Keratinocyte (primary cell): ENCODE measurements around the gene FRMD4B. TPM values are rescaled to one million over a fixed set of nuclear protein-coding genes. Genes with fewer than 3 reads are reported as not detected.

Experiments
- DNase-seq: peaks from one replicate; pipeline ENCODE4 v3.0.0-alpha.2; 2011; ENCODE audit warnings: low read depth, missing footprints, low spot score
- FAIRE-seq: peaks from 2 replicates; lab custom pipeline; 2011; peaks lifted over from hg19 to GRCh38; lab: Jason Lieb, UNC
- H2AFZ ChIP-seq: 2 replicates; pipeline ENCODE4 v1.6.0; 2012; ENCODE audit warnings: low read length, control low read depth, inconsistent platforms; ENCODE audit not compliant: control insufficient read depth
- H3K27ac ChIP-seq: 2 replicates; pipeline ENCODE4 v1.5.1; 2011; ENCODE audit warnings: low read length; ENCODE audit not compliant: control insufficient read depth, insufficient read depth
- H3K27me3 ChIP-seq: 3 replicates; pipeline ENCODE4 v1.6.0; 2011; ENCODE audit warnings: low read length; ENCODE audit not compliant: control insufficient read depth, insufficient read depth; ENCODE audit errors: extremely low read depth
- H3K36me3 ChIP-seq, 2 experiments: 2 replicates in 1 of 2; 3 replicates in 1 of 2; pipeline ENCODE4 v1.5.1; 2011; ENCODE audit warnings: low read length in 2 of 2, mild to moderate bottlenecking in 1 of 2; ENCODE audit not compliant: control insufficient read depth in 2 of 2, insufficient read depth in 2 of 2; ENCODE audit errors: extremely low read depth in 1 of 2
- H3K4me1 ChIP-seq: 3 replicates; pipeline ENCODE4 v1.5.1; 2011; ENCODE audit warnings: low read length; ENCODE audit not compliant: control insufficient read depth, insufficient read depth; ENCODE audit errors: extremely low read depth
- H3K4me2 ChIP-seq: 3 replicates; pipeline ENCODE4 v1.6.0; 2011; ENCODE audit warnings: low read depth, low read length; ENCODE audit not compliant: control insufficient read depth, insufficient read depth; ENCODE audit errors: extremely low read depth
- H3K4me3 ChIP-seq, 3 experiments: fragments of 200-600 bp in 1 of 3; sonication (generic) in 1 of 3; 2 replicates in 2 of 3; 3 replicates in 1 of 3; pipeline ENCODE4 v1.5.1; 2011 to 2016; ENCODE audit warnings: low read length in 3 of 3, mild to moderate bottlenecking in 3 of 3, control low read depth in 2 of 3, inconsistent platforms in 1 of 3, low read depth in 1 of 3, mixed read lengths in 1 of 3, mixed run types in 1 of 3, moderate library complexity in 1 of 3; ENCODE audit not compliant: control insufficient read depth in 2 of 3, insufficient read depth in 2 of 3; ENCODE audit errors: extremely low read depth in 1 of 3
- H3K79me2 ChIP-seq: 2 replicates; pipeline ENCODE4 v1.6.0; 2012; ENCODE audit warnings: low read length; ENCODE audit not compliant: control insufficient read depth, insufficient read depth
- H3K9ac ChIP-seq: 3 replicates; pipeline ENCODE4 v1.6.0; 2011; ENCODE audit warnings: low read length; ENCODE audit not compliant: control insufficient read depth, insufficient read depth; ENCODE audit errors: extremely low read depth
- H3K9me1 ChIP-seq: 3 replicates; pipeline ENCODE4 v1.6.0; 2011; ENCODE audit warnings: low read length; ENCODE audit not compliant: control insufficient read depth, insufficient read depth; ENCODE audit errors: extremely low read depth
- H3K9me3 ChIP-seq: 2 replicates; pipeline ENCODE4 v1.5.1; 2012; ENCODE audit warnings: low read depth, low read length; ENCODE audit not compliant: control insufficient read depth
- H4K20me1 ChIP-seq: 3 replicates; pipeline ENCODE4 v1.6.0; 2011; ENCODE audit warnings: low read length; ENCODE audit not compliant: control insufficient read depth, insufficient read depth; ENCODE audit errors: extremely low read depth
- CTCF ChIP-seq, 3 experiments: IDR thresholded peaks in 1 of 3; conservative IDR thresholded peaks in 1 of 3; optimal IDR thresholded peaks in 1 of 3; 2 replicates in 2 of 3; 3 replicates in 1 of 3; pipeline versions ENCODE3 to v1.5.1; 2011; ENCODE audit warnings: low read length in 3 of 3, mild to moderate bottlenecking in 3 of 3, moderate library complexity in 2 of 3, control low read depth in 1 of 3, inconsistent platforms in 1 of 3; ENCODE audit not compliant: insufficient read depth in 2 of 3; ENCODE audit errors: extremely low read depth in 1 of 3
- EZH2 ChIP-seq: IDR thresholded peaks from one replicate; pipeline ENCODE4 v1.6.1; 2012; ENCODE audit warnings: inconsistent platforms, mild to moderate bottlenecking, low read length, moderate library complexity
- dilution Hi-C: fragments of 300-500 bp; cut with MboI; formaldehyde crosslinking; loops from one replicate; pipeline ENCODE4 v1.7.0; 2020; ENCODE audit warnings: low sequenced_read_pairs; ENCODE audit not compliant: extremely low pct_ligation_motif_present
- polyA plus RNA-seq, 5 experiments: library from polyadenylated mRNA; depleted of rRNA in 3 of 5; stranded (reverse) in 3 of 5; stranded (forward) in 1 of 5; unstranded in 1 of 5; fragments of >200 nt; gene quantifications; 1 replicate in 1 of 5; 2 replicates in 3 of 5; 3 replicates in 1 of 5; pipeline versions ENCODE4 v1.2.1 to v1.2.3, GENCODE V29; 2011 to 2012; ENCODE audit warnings: missing spikeins in 2 of 5, low read depth in 1 of 5, low replicate concordance in 1 of 5

FRMD4B gene
- polyA plus RNA-seq, 1 donor (not counting 4 experiments of a cell fraction or from before 2014, with no cell fraction given): 48.3 TPM

GRCh38 chr3:69288161-69288895, 97.6 kb downstream of the FRMD4B start:
- no peak for DNase-seq
- Histone ChIP-seq H3K9ac (peak overlapping the region; percentile 76), H3K4me1 (peaks cover 43% of the 10 kb centered on the region), H2AFZ (peak overlapping the region; percentile 77), H3K4me2 (peak overlapping the region; percentile 73), H3K79me2 (peaks cover 3% of the 10 kb centered on the region), H3K36me3 (peaks cover 3 to 31% of the 10 kb centered on the region in 2 experiments), H3K9me3 (no peaks in the 10 kb centered on the region), H4K20me1 (no peaks in the 10 kb centered on the region), H3K9me1 (no peaks in the 10 kb centered on the region), H3K4me3 (peak overlapping the region in 2 of 3 experiments; percentile 1 to 29), H3K27me3 (no peaks in the 10 kb centered on the region), H3K27ac (peak overlapping the region; percentile 93)
- TF ChIP-seq CTCF (optimal IDR thresholded peaks at IDR 0.05 in 1 of 3, IDR thresholded peaks at IDR 0.05 in 1 of 3, conservative IDR thresholded peaks at IDR 0.05 in 1 of 3; ENCODE audit: extremely low read depth in 1 of 3, insufficient read depth in 2 of 3, low read length in 3 of 3): no peak
- no peak for TF ChIP-seq EZH2
- FAIRE-seq: peak; percentile 71
- dilution Hi-C loops: no loop called here

- Histone ChIP-seq H3K4me3 (no peak overlapping the region), H3K9ac (no peak overlapping the region), H3K4me2 (no peak overlapping the region), H3K79me2 (no peaks in the 10 kb centered on the region), H4K20me1 (no peaks in the 10 kb centered on the region), H3K9me3 (no peaks in the 10 kb centered on the region), H3K27me3 (no peaks in the 10 kb centered on the region), H3K36me3 (peaks cover 12 to 14% of the 10 kb centered on the region in 2 experiments), H2AFZ (no peak overlapping the region), H3K9me1 (no peaks in the 10 kb centered on the region), H3K4me1 (peaks cover 13% of the 10 kb centered on the region), H3K27ac (no peak overlapping the region)
- no peak for FAIRE-seq
- TF ChIP-seq EZH2: no peak
- TF ChIP-seq CTCF (optimal IDR thresholded peaks at IDR 0.05 in 1 of 3, IDR thresholded peaks at IDR 0.05 in 1 of 3, conservative IDR thresholded peaks at IDR 0.05 in 1 of 3; ENCODE audit: extremely low read depth in 1 of 3, insufficient read depth in 2 of 3, low read length in 3 of 3): no peak
- dilution Hi-C loops: no loop called here
- no peak for DNase-seq
These were observed 101.8 kb downstream of the FRMD4B start for GRCh38 chr3:69283913-69284611.
